BJ (cell line): ENCODE measurements around the gene PARD3. TPM values are rescaled to one million over a fixed set of nuclear protein-coding genes. Genes with fewer than 3 reads are reported as not detected.

ENCODE experiments used
- CTCF ChIA-PET: fragments of 350-600 bp; formaldehyde crosslinking; extraction: SDS; loops from one replicate; lab custom pipeline; 2021; ENCODE audit warnings: antibody characterized with exemption, inconsistent platforms; lab: Yijun Ruan, JAX
- POLR2A ChIA-PET: fragments of 300-600 bp; sonication (Branson Sonifier 250); formaldehyde crosslinking; extraction: SDS; loops from one replicate; lab custom pipeline; 2021; ENCODE audit warnings: antibody characterized with exemption; lab: Charles Lee
- DNase-seq: peaks from one replicate; pipeline ENCODE4 v3.0.0-alpha.2; 2011; ENCODE audit warnings: low read depth
- H3K27me3 ChIP-seq: 2 replicates; pipeline ENCODE4 v1.6.0; 2011; ENCODE audit warnings: low read length; ENCODE audit not compliant: control insufficient read depth, insufficient read depth
- H3K36me3 ChIP-seq: 2 replicates; pipeline ENCODE4 v1.5.1; 2011; ENCODE audit warnings: low read length; ENCODE audit not compliant: control insufficient read depth, insufficient read depth
- H3K4me3 ChIP-seq: 2 replicates; pipeline ENCODE4 v1.5.1; 2011; ENCODE audit warnings: low read depth, mild to moderate bottlenecking, control low read depth, low read length
- CTCF ChIP-seq: IDR thresholded peaks from 2 replicates; pipeline ENCODE4 v1.5.1; 2011; ENCODE audit warnings: low read depth, mild to moderate bottlenecking, control low read depth, inconsistent platforms, low read length, moderate library complexity; ENCODE audit not compliant: insufficient read depth
- polyA plus RNA-seq: library from polyadenylated mRNA; depleted of rRNA; stranded (reverse); fragments of >200 nt; gene quantifications from 2 replicates; pipeline ENCODE4 v1.2.3, GENCODE V29; 2011

Gene PARD3
- polyA plus RNA-seq, 1 experiment = 17.7 TPM

GRCh38 chr10:34260904-34261303 lies 554.2 kb downstream of the PARD3 start:
- POLR2A ChIA-PET = no interaction called here
- H3K27me3 ChIP-seq = no peaks in the 10 kb centered on the region
- H3K4me3 ChIP-seq = no peak overlapping the region
- CTCF ChIA-PET = no interaction called here
- no peaks in the 10 kb centered on the region for H3K36me3 ChIP-seq
- DNase-seq = no peak
- TF ChIP-seq CTCF = no peak

GRCh38 chr10:34256216-34256615 lies 558.9 kb downstream of the PARD3 start:
- CTCF ChIA-PET = no interaction called here
- no peak for TF ChIP-seq CTCF
- POLR2A ChIA-PET = no interaction called here
- Histone ChIP-seq H3K4me3 (no peak overlapping the region), H3K27me3 (no peaks in the 10 kb centered on the region), H3K36me3 (no peaks in the 10 kb centered on the region)
- DNase-seq = no peak

GRCh38 chr10:34255035-34255434 lies 560.1 kb downstream of the PARD3 start:
- H3K36me3 ChIP-seq = no peaks in the 10 kb centered on the region
- no peak for DNase-seq
- no peaks in the 10 kb centered on the region for H3K27me3 ChIP-seq
- CTCF ChIA-PET = no interaction called here
- POLR2A ChIA-PET = no interaction called here
- no peak for TF ChIP-seq CTCF
- no peak overlapping the region for H3K4me3 ChIP-seq

DNA sequence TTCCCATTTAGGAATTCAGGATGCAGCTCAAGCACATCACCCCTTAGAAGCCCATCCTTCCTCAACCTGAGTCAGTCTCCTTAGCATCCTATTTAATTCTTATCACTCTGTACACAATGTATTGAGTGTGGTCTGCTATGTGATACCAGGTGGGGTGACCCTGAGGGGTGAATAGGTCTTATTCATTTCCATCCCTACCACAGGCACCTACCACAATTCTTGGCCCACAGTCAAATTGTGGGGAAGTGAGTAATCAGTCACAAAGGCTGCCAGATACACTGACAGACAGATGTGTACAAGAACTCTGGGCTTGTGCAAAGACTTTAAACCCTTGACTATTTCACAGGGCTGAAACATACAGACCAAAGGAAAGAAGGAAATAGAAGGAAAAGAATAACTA lies 560.5 kb downstream of the PARD3 start:
- ChIA-PET POLR2A (no interaction called here), CTCF (interaction anchor here (0.6 kb wide), 1 partner anchor 15 kb away, joined by 3 read pairs; no protein-coding TSS in a partner anchor)
- no peaks in the 10 kb centered on the region for H3K36me3 ChIP-seq
- no peak for TF ChIP-seq CTCF
- no peak for DNase-seq
- H3K27me3 ChIP-seq = no peaks in the 10 kb centered on the region
- H3K4me3 ChIP-seq = no peak overlapping the region

- H3K27me3 ChIP-seq = no peaks in the 10 kb centered on the region
- H3K4me3 ChIP-seq = no peak overlapping the region
- POLR2A ChIA-PET = no interaction called here
- H3K36me3 ChIP-seq = no peaks in the 10 kb centered on the region
- CTCF ChIA-PET = interaction anchor here (0.5 kb wide), 1 partner anchor 929 kb away, joined by 4 read pairs; no protein-coding TSS in a partner anchor
- no peak for TF ChIP-seq CTCF
- DNase-seq = no peak
Observed at GRCh38 chr10:34252111-34252510, 563.0 kb downstream of the PARD3 start.
